GM19452 (cell line): Measurements from ENCODE around the gene NRXN2.
A peak's percentile ranks its signal among the peaks of the same experiment; 100 is the strongest.

ENCODE experiments used
- ATAC-seq: cut with Tn5 transposase; IDR thresholded peaks from one replicate; pipeline ENCODE4 v1.9.1; 2021; ENCODE audit not compliant: unreplicated experiment

NRXN2 gene

GRCh38 chr11:64723117-64723906 lies at the start of gene NRXN2:
NRXN2 (minus strand) TSS chr11:64723197; CDS start chr11:64713699, 9,498 bp downstream.
- ATAC-seq: peak; percentile 72

GRCh38 chr11:64772303-64773018 lies 49.5 kb upstream of the NRXN2 start:
- no peak for ATAC-seq

GRCh38 chr11:64771861-64772260 lies 48.9 kb upstream of the NRXN2 start:
- ATAC-seq: no peak

- no peak for ATAC-seq
Observed at GRCh38 chr11:64770120-64770519, 47.1 kb upstream of the NRXN2 start.

GRCh38 chr11:64769283-64769682 lies 46.3 kb upstream of the NRXN2 start:
- no peak for ATAC-seq

- no peak for ATAC-seq
Observed at GRCh38 chr11:64768300-64768694, 45.3 kb upstream of the NRXN2 start.

- ATAC-seq: no peak
Observed at GRCh38 chr11:64767344-64768299, 44.6 kb upstream of the NRXN2 start.

- no peak for ATAC-seq
Observed at GRCh38 chr11:64766881-64767280, 43.9 kb upstream of the NRXN2 start.

- no peak for ATAC-seq
Observed at GRCh38 chr11:64765851-64766665, 43.1 kb upstream of the NRXN2 start.

GRCh38 chr11:64765291-64765850 lies 42.4 kb upstream of the NRXN2 start:
- ATAC-seq: no peak

GRCh38 chr11:64764753-64765152 lies 41.8 kb upstream of the NRXN2 start:
- ATAC-seq: no peak

GRCh38 chr11:64764040-64764611 lies 41.1 kb upstream of the NRXN2 start:
- no peak for ATAC-seq

- ATAC-seq: no peak
Observed at GRCh38 chr11:64763526-64764039, 40.6 kb upstream of the NRXN2 start.

GRCh38 chr11:64762674-64763525 lies 39.9 kb upstream of the NRXN2 start:
- ATAC-seq: no peak

GRCh38 chr11:64762277-64762673 lies 39.3 kb upstream of the NRXN2 start:
- no peak for ATAC-seq

- ATAC-seq: no peak
Observed at GRCh38 chr11:64760759-64761420, 37.9 kb upstream of the NRXN2 start.

GRCh38 chr11:64759722-64760719 lies 37.0 kb upstream of the NRXN2 start, which contains the start of gene PYGM:
PYGM (minus strand) TSS chr11:64759974; CDS start chr11:64759898, 76 bp downstream.
- no peak for ATAC-seq
